GM10266 (cell line): ENCODE data around the gene ODAD4.

Experiments used
- DNase-seq: peaks from one replicate; pipeline ENCODE4 v3.0.0; 2012; ENCODE audit errors: extremely low spot score
- TF ChIP-seq, protein P1 (sequence below): IDR thresholded peaks from 2 replicates; pipeline ENCODE4 v1.5.1; 2012; ENCODE audit warnings: mild to moderate bottlenecking, low read depth; ENCODE audit not compliant: control insufficient read depth, insufficient read depth; ENCODE audit errors: missing control alignments

The ODAD4 gene

DNA sequence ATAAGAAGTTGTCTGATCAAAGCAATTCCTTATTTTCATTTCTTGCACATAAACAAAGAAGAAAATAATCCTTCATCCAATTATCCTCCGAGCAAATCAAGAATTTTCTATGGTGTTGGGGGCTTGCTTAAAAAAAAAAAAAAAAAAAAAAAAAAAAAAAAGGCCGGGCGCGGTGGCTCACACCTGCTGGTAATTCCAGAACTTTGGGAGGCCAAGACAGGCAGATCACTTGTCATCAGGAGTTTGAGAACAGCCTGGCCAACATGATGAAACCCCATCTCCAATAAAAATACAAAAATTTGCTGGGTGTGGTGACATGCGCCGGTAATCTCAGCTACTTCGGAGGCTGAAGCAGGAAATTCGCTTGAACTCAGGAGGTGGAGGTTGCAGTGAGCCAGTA, 55.5 kb downstream of the ODAD4 start:
- TF ChIP-seq, protein P1, sequence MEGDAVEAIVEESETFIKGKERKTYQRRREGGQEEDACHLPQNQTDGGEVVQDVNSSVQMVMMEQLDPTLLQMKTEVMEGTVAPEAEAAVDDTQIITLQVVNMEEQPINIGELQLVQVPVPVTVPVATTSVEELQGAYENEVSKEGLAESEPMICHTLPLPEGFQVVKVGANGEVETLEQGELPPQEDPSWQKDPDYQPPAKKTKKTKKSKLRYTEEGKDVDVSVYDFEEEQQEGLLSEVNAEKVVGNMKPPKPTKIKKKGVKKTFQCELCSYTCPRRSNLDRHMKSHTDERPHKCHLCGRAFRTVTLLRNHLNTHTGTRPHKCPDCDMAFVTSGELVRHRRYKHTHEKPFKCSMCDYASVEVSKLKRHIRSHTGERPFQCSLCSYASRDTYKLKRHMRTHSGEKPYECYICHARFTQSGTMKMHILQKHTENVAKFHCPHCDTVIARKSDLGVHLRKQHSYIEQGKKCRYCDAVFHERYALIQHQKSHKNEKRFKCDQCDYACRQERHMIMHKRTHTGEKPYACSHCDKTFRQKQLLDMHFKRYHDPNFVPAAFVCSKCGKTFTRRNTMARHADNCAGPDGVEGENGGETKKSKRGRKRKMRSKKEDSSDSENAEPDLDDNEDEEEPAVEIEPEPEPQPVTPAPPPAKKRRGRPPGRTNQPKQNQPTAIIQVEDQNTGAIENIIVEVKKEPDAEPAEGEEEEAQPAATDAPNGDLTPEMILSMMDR = no peak
- DNase-seq = no peak

DNA sequence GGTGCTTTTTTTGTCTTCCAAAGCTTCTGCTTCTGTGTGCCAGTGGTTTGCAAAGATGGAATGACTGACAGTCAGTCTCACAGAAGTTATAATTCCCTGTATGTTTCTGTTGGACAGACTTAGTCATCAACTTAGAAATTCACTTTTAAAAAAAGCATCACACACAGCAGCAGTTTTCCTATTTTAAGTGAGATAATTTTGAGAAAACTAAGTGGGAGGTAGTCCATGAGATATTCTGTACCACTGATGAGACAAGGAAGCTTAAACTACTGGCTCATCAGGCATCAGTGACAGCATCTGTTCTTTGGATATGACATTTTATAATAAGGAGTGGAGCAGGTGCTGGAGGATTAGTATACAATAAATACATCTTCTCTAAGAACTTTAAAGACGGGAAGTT, 56.2 kb downstream of the ODAD4 start:
- no peak for DNase-seq
- TF ChIP-seq, protein P1 = no peak

DNA sequence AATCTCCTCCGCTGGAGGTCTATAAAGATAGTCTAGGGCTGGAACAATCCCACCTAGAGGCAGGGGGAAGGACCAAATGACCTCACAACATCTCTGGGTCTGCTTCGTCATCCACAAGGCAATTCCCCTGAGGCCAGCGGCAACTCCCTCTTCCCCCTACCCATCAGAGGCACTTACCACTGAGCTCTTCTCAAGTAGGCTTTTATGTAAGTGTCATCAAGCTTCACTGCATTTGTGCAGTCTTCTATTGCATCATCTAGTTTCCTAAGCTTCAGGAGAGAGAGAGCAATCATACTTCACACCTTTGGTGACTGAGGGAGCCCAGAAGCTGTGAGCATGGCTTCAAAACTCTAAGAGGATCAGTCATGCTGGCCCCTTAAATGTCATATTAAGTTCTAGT, 57.2 kb downstream of the ODAD4 start:
- no peak for DNase-seq
- TF ChIP-seq, protein P1 = no peak

DNA sequence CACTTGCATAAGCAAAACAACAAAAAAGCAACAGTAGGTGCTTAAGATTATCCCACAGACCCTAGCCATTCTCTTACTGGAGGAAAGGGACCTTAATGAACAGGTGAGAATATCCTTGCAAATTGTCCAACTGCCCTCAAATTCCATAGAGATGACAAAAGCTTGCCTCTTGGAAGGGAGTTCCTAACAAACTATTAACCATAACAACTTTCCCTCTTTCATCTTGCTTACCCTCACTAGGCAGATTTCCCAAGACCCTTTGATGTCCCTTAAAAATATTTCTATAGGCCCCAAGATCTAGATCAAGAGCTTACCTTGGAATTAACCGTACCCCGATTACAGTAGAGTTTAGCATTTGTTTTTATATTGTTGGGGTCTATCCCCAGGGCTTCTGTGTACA, 58.0 kb downstream of the ODAD4 start:
- DNase-seq = no peak
- TF ChIP-seq, protein P1 = no peak

DNA sequence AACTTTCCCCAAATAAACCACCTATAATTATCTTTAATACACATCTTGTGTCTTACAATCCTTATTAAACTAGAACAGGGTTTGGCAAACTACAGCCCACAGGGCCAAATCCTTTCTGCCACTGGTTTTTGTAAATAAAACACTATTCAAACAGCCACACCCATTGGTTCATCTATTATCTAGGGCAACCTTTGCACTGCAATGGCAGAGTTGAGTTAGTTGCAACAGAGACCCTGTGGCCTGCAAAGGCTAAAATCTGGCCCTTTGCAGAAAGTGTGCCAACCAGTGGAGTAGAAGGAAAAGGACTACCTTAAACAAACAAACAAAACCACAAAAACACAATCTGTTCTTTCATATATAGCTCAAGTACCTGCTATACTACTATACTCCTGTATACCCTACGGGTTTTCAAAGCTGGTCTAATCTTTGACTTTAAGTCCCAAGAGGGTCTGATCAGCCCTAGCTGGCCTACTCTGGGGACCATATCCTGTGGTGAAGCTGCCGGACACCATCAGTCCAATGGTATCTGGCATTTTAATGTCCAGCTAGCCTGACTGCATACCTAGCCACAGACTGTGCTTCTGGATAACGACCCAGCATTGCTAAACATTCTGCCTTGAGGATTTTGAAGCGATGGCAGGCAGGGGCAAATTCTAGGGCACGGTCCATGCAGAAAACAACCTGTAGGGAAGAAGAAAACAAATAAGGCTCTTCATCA, 59.4 kb downstream of the ODAD4 start:
- TF ChIP-seq, protein P1 = no peak
- no peak for DNase-seq

DNA sequence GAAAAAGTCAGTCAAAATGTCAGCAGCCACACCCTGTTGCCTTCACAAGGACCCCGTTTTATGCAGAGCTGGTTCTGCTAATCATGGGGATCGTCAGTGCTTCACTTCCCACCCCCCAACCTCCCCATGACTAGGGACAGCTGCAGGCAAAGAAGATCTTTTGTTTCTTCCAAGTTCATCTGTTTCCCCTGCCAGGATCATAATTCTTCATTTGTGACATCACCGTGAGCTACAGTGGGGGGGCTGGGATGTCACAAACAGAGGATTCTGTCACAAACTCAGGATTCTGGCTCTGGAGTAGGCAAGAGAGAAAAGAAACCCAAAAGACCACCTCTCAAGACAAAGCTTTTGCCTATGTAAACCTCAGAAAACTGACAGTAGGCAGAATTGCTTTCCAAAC, 62.2 kb downstream of the ODAD4 start:
- TF ChIP-seq, protein P1 = no peak
- DNase-seq = no peak

DNA sequence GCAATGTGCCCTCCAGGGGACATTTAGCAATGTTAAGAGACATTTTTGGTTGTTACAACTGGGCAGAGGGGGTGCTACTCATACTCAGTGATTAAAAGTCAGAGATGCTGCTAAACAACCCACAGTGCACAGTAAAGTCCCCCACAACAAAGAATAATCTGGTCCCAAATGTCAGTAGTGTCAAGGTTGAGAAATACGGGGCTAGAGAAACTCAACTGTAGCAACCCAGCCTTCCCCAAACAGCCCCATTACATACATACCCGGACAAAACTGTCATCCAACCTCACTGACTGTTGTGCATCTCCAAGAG, 66.4 kb downstream of the ODAD4 start:
- no peak for DNase-seq
- TF ChIP-seq, protein P1 = no peak
